IMR-90 (cell line): Measurements from ENCODE around the gene WDR37. TPM values are rescaled to one million over a fixed set of nuclear protein-coding genes. Genes with fewer than 3 reads are reported as not detected.

Experiments used
- ATAC-seq: fragments of 200-7000 bp; cut with Tn5 transposase; 2 replicates; pipeline ENCODE4 v1.9.1; 2020; ENCODE audit warnings: low read depth, mild to moderate bottlenecking, moderate library complexity
- BruUV-seq: library from RNA; stranded (reverse); fragments of 400-500 nt; replicated peaks from 2 replicates; lab custom pipeline; 2021; lab: Mats Ljungman, UMichigan
- CTCF ChIA-PET: fragments of 300-600 bp; formaldehyde crosslinking; extraction: SDS; loops from one replicate; lab custom pipeline; 2021; ENCODE audit warnings: antibody characterized with exemption; lab: Yijun Ruan, JAX
- POLR2A ChIA-PET: fragments of 300-600 bp; sonication (Branson Sonifier 250); formaldehyde crosslinking; loops from one replicate; lab custom pipeline; 2022; ENCODE audit warnings: antibody characterized with exemption; ENCODE audit not compliant: unreplicated experiment; lab: Charles Lee
- DNase-seq: peaks from one replicate; pipeline ENCODE4 v3.0.0; 2013
- H2AFZ ChIP-seq: replicated peaks from 2 replicates; pipeline ENCODE3; 2013; ENCODE audit warnings: low read length, mild to moderate bottlenecking; ENCODE audit not compliant: poor library complexity
- H2AK5ac ChIP-seq: 2 replicates; pipeline ENCODE4 v1.6.1; 2013; ENCODE audit warnings: low read depth, low read length, inconsistent platforms
- H2AK9ac ChIP-seq: replicated peaks from 2 replicates; pipeline ENCODE3; 2013; ENCODE audit warnings: mild to moderate bottlenecking, low read depth, low read length, moderate library complexity; ENCODE audit not compliant: poor library complexity
- H2BK120ac ChIP-seq: 2 replicates; pipeline ENCODE4 v1.6.1; 2013; ENCODE audit warnings: low read depth, low read length, inconsistent platforms
- H2BK15ac ChIP-seq: 3 replicates; pipeline ENCODE4 v1.6.1; 2013; ENCODE audit warnings: low read depth, low read length, inconsistent platforms
- H2BK20ac ChIP-seq: 2 replicates; pipeline ENCODE4 v1.6.1; 2013; ENCODE audit warnings: low read depth, mild to moderate bottlenecking, inconsistent platforms, low read length, moderate library complexity
- H2BK5ac ChIP-seq: 2 replicates; pipeline ENCODE4 v1.6.1; 2013; ENCODE audit warnings: mild to moderate bottlenecking, low read depth, low read length, inconsistent platforms; ENCODE audit not compliant: poor library complexity, severe bottlenecking
- H3K14ac ChIP-seq: replicated peaks from 2 replicates; pipeline ENCODE4 v1.6.1; 2013; ENCODE audit warnings: low read depth, low read length, inconsistent platforms
- H3K18ac ChIP-seq: 2 replicates; pipeline ENCODE4 v1.6.1; 2013; ENCODE audit warnings: low read depth, low read length, control low read depth
- H3K23ac ChIP-seq: 2 replicates; pipeline ENCODE4 v1.6.1; 2013; ENCODE audit warnings: low read depth, low read length, inconsistent platforms
- H3K27ac ChIP-seq: 2 replicates; pipeline ENCODE4 v1.5.1; 2013; ENCODE audit warnings: mild to moderate bottlenecking, control low read depth, low read length; ENCODE audit not compliant: insufficient read depth
- H3K27me3 ChIP-seq: 2 replicates; pipeline ENCODE4 v1.6.1; 2013; ENCODE audit warnings: low read length; ENCODE audit not compliant: control insufficient read depth, insufficient read depth
- H3K36me3 ChIP-seq: 2 replicates; pipeline ENCODE4 v1.6.1; 2013; ENCODE audit warnings: low read length, mixed read lengths; ENCODE audit not compliant: control insufficient read depth, insufficient read depth
- H3K4ac ChIP-seq: 2 replicates; pipeline ENCODE4 v1.6.1; 2013; ENCODE audit warnings: low read depth, low read length, inconsistent platforms
- H3K4me1 ChIP-seq: 2 replicates; pipeline ENCODE4 v1.6.1; 2013; ENCODE audit warnings: low read length, mixed read lengths; ENCODE audit not compliant: control insufficient read depth, insufficient read depth
- H3K4me2 ChIP-seq: 2 replicates; pipeline ENCODE4 v1.6.1; 2013; ENCODE audit warnings: low read depth, mild to moderate bottlenecking, control low read depth, low read length, moderate library complexity
- H3K4me3 ChIP-seq: 2 replicates; pipeline ENCODE4 v1.5.1; 2013; ENCODE audit warnings: low read depth, mild to moderate bottlenecking, control low read depth, low read length, moderate library complexity; ENCODE audit not compliant: insufficient read depth
- H3K56ac ChIP-seq: 2 replicates; pipeline ENCODE4 v1.6.1; 2013; ENCODE audit warnings: low read length, inconsistent platforms; ENCODE audit not compliant: insufficient read depth; ENCODE audit errors: extremely low read depth
- H3K79me1 ChIP-seq, 2 experiments: 2 replicates each; pipeline ENCODE4 v1.6.1; 2013; ENCODE audit warnings: low read length in 2 of 2, inconsistent platforms in 1 of 2, low read depth in 1 of 2
- H3K9ac ChIP-seq: 2 replicates; pipeline ENCODE4 v1.6.1; 2013; ENCODE audit warnings: low read depth, low read length, control low read depth
- H3K9me1 ChIP-seq: 2 replicates; pipeline ENCODE4 v1.6.1; 2013; ENCODE audit warnings: low read length, inconsistent platforms; ENCODE audit not compliant: insufficient read depth
- H3K9me3 ChIP-seq: 2 replicates; pipeline ENCODE4 v1.6.1; 2013; ENCODE audit warnings: low read length; ENCODE audit not compliant: control insufficient read depth, insufficient read depth
- H4K20me1 ChIP-seq: 2 replicates; pipeline ENCODE4 v1.6.1; 2013; ENCODE audit warnings: low read length, inconsistent platforms; ENCODE audit not compliant: insufficient read depth
- H4K5ac ChIP-seq: 2 replicates; pipeline ENCODE4 v1.6.1; 2013; ENCODE audit warnings: mild to moderate bottlenecking, low read depth, low read length, control low read depth
- H4K8ac ChIP-seq, 2 experiments: 2 replicates each; pipeline ENCODE4 v1.6.1; 2013; ENCODE audit warnings: low read depth in 2 of 2, low read length in 2 of 2, control low read depth in 1 of 2, inconsistent platforms in 1 of 2
- H4K91ac ChIP-seq: 2 replicates; pipeline ENCODE4 v1.6.1; 2013; ENCODE audit warnings: low read depth, low read length, inconsistent platforms; ENCODE audit not compliant: insufficient read depth
- NFE2L2 ChIP-seq: fragments of 150-350 bp; IDR thresholded peaks from 2 replicates; pipeline ENCODE4 v1.6.1; 2016; ENCODE audit warnings: low read depth, mild to moderate bottlenecking, low read length
- RCOR1 ChIP-seq: IDR thresholded peaks from 2 replicates; pipeline ENCODE4 v1.6.1; 2012; ENCODE audit warnings: mild to moderate bottlenecking, low read length, improper control_type of control experiment; ENCODE audit not compliant: insufficient replicate concordance
- USF2 ChIP-seq: fragments of 150-350 bp; IDR thresholded peaks from 2 replicates; pipeline ENCODE4 v1.6.1; 2017; ENCODE audit warnings: mild to moderate bottlenecking, antibody characterized with exemption, low read length, low read depth
- WGBS, 2 experiments: methylation state at CpG; one replicate each; pipeline versions ENCODE4 v1.1.5 to v1.1.7; 2013; ENCODE audit warnings: missing lambda C conversion rate in 2 of 2; ENCODE audit not compliant: insufficient read length in 1 of 2; ENCODE audit errors: extremely low coverage in 2 of 2; 5-methylcytosine and 5-hydroxymethylcytosine counted together
- dilution Hi-C: fragments of 300-500 bp; cut with HindIII; formaldehyde crosslinking; loops from one replicate; pipeline ENCODE4 v1.14.3; 2018; ENCODE audit warnings: low sequenced_read_pairs; ENCODE audit not compliant: unreplicated experiment
- in situ Hi-C: fragments of 300-500 bp; cut with MboI; formaldehyde crosslinking; loops from 3 replicates; pipeline ENCODE4 v1.14.3; 2019; ENCODE audit warnings: low sequenced_read_pairs, inconsistent platforms, mixed read lengths
- intact Hi-C: fragments of 100-400 bp; cut with micrococcal nuclease; formaldehyde crosslinking; loops from 2 replicates; pipeline ENCODE4 v1.10.0; 2022
- polyA plus RNA-seq, 3 experiments: library from polyadenylated mRNA; depleted of rRNA; stranded (reverse); fragments of >200 nt; gene quantifications; 2 replicates each; pipeline ENCODE4 v1.2.3, GENCODE V29; 2012; ENCODE audit warnings: low replicate concordance in 1 of 3
- total RNA-seq: library from RNA; depleted of rRNA; stranded (reverse); fragments of >200 nt; gene quantifications from 2 replicates; pipeline ENCODE4 v1.2.3, GENCODE V29; 2012

WDR37 gene
- total and polyA plus RNA-seq, 2 of the 4 experiments (the other 2 are of a cell fraction), result 12.7 to 14.5 TPM

- dilution Hi-C loops (no loop called here), intact Hi-C loops (no loop called here), in situ Hi-C loops (no loop called here)
- peaks cover 34% of the 10 kb centered on the region for H3K36me3 ChIP-seq
- TF ChIP-seq RCOR1 (no peak), USF2 (no peak), NFE2L2 (no peak)
- no peak overlapping the region for H3K4me3 ChIP-seq
- H3K56ac ChIP-seq, result no peak overlapping the region
- peaks cover 13% of the 10 kb centered on the region for H3K9me1 ChIP-seq
- no peak overlapping the region for H2BK120ac ChIP-seq
- DNase-seq (peak; percentile 24), ATAC-seq (peak; percentile 45)
- 100% methylated on average over 1 of the region's 7 CpGs; no CpG with 5 or more reads in 1 of the 2 experiments for WGBS, 2 experiments
- H4K91ac ChIP-seq, result no peak overlapping the region
- no peak overlapping the region for H2AK5ac ChIP-seq
- H3K4me1 ChIP-seq, result peaks cover 2% of the 10 kb centered on the region
- no peaks in the 10 kb centered on the region for H3K27me3 ChIP-seq
- H4K20me1 ChIP-seq, result peaks cover 14% of the 10 kb centered on the region; the same call in 1 of the 2 replicates
- no peak overlapping the region for H2BK5ac ChIP-seq
- no peaks in the 10 kb centered on the region for H3K9me3 ChIP-seq
- ChIA-PET CTCF (interaction anchor here (0.6 kb wide), 1 partner anchor 1693 kb away, joined by 3 read pairs; no protein-coding TSS in a partner anchor), POLR2A (no interaction called here)
- no peak overlapping the region for H2AFZ ChIP-seq
- no peak overlapping the region for H3K4me2 ChIP-seq
- H2BK15ac ChIP-seq, result no peak overlapping the region
- no peak overlapping the region for H3K9ac ChIP-seq
- no TSS peak for BruUV-seq
- H3K4ac ChIP-seq, result no peak overlapping the region
- no peak overlapping the region for H4K5ac ChIP-seq
- no peak overlapping the region for H2BK20ac ChIP-seq
- H4K8ac ChIP-seq, result no peak overlapping the region
- H3K79me1 ChIP-seq, result peaks cover 14 to 35% of the 10 kb centered on the region in 2 experiments
- no peak overlapping the region for H3K23ac ChIP-seq
- H3K27ac ChIP-seq, result no peak overlapping the region
- H3K14ac ChIP-seq, result no peak overlapping the region
- no peak overlapping the region for H2AK9ac ChIP-seq
- H3K18ac ChIP-seq, result no peak overlapping the region
Measured at GRCh38 chr10:1102416-1102815, 46.2 kb downstream of the WDR37 start.
